Spleen (tissue), 11 donors: Measurements from ENCODE around the gene NGF. TPM values are rescaled to one million over a fixed set of nuclear protein-coding genes. Genes with fewer than 3 reads are reported as not detected.
"Not testable (repeated sequence)": the region's sequence is repeated elsewhere in the genome, so short reads cannot be mapped to it uniquely, and the experiment has no call there.

Source experiments
- DNase-seq: peaks from one replicate; pipeline ENCODE4 v3.0.0-alpha.2; 2020
- H3K27ac ChIP-seq, 8 donors: fragments of 200-600 bp; sonication (generic) in 7 of 8; 1 replicate in 4 of 8; 2 replicates in 4 of 8; pipeline versions ENCODE4 v1.5.0 to v1.8.0; 2016 to 2021; ENCODE audit warnings: inconsistent platforms in 4 of 8, mild to moderate bottlenecking in 4 of 8, moderate library complexity in 1 of 8
- H3K27me3 ChIP-seq, 7 donors: fragments of 200-600 bp; sonication (generic) in 6 of 7; replicated peaks in 1 of 7; 1 replicate in 4 of 7; 2 replicates in 3 of 7; pipeline versions ENCODE4 v1.5.0 to v1.8.0; 2016 to 2021; ENCODE audit warnings: inconsistent platforms in 3 of 7, mild to moderate bottlenecking in 1 of 7
- H3K36me3 ChIP-seq, 6 donors: fragments of 200-600 bp; sonication (generic) in 5 of 6; 1 replicate in 4 of 6; 2 replicates in 2 of 6; pipeline versions ENCODE4 v1.5.0 to v1.8.0; 2016 to 2021; ENCODE audit warnings: inconsistent platforms in 2 of 6
- H3K4me1 ChIP-seq, 6 donors: fragments of 200-600 bp; sonication (generic) in 5 of 6; 1 replicate in 3 of 6; 2 replicates in 3 of 6; pipeline versions ENCODE4 v1.5.0 to v1.8.0; 2016 to 2021; ENCODE audit warnings: inconsistent platforms in 3 of 6
- H3K4me3 ChIP-seq, 8 donors: fragments of 200-600 bp; sonication (generic) in 7 of 8; 1 replicate in 4 of 8; 2 replicates in 4 of 8; pipeline versions ENCODE4 v1.5.0 to v1.8.0; 2016 to 2021; ENCODE audit warnings: inconsistent platforms in 4 of 8, mild to moderate bottlenecking in 4 of 8, moderate library complexity in 2 of 8
- H3K9me3 ChIP-seq, 8 donors: fragments of 200-600 bp; sonication (generic) in 7 of 8; 1 replicate in 4 of 8; 2 replicates in 4 of 8; pipeline versions ENCODE4 v1.5.0 to v1.8.0; 2016 to 2021; ENCODE audit warnings: inconsistent platforms in 4 of 8
- POLR2A ChIP-seq, 3 donors: fragments of 450-650 bp; IDR thresholded peaks; one replicate each; pipeline ENCODE4 v1.5.1; 2017; ENCODE audit warnings: antibody characterized with exemption in 3 of 3, mild to moderate bottlenecking in 1 of 3
- POLR2AphosphoS5 ChIP-seq, 3 donors: sonication (generic); formaldehyde crosslinking; IDR thresholded peaks; one replicate each; pipeline ENCODE4 v1.5.1; 2017; ENCODE audit warnings: antibody characterized with exemption in 3 of 3
- WGBS, 5 donors: extraction: QIAGEN DNeasy Blood & Tissue Kit in 3 of 5; methylation state at CpG; one replicate each; pipeline versions ENCODE4 v1.1.5 to v1.1.7; 2013 to 2018; 5-methylcytosine and 5-hydroxymethylcytosine counted together
- intact Hi-C: fragments of 100-400 bp; cut with DNase I; formaldehyde crosslinking; loops from one replicate; pipeline ENCODE4 v1.15.0; 2023; ENCODE audit warnings: low total_unique reads
- polyA plus RNA-seq, 3 donors: library from polyadenylated mRNA; stranded (reverse); fragments of 200-250 nt; gene quantifications; one replicate each; pipeline ENCODE4 v1.2.1, GENCODE V29; 2013
- total RNA-seq, 7 donors: library from RNA; depleted of rRNA in 3 of 7; stranded (reverse); fragments of >200 nt in 3 of 7; fragmentation: NEBNext Ultra II Directional in 4 of 7; extraction: Animal tissue kit (Norgen Biotek cat#: 25700) in 4 of 7; gene quantifications; one replicate each; pipeline versions ENCODE4 v1.1.0 to v1.2.1, GENCODE V29; 2016 to 2021
- TF ChIP-seq, protein P1 (sequence below), 11 experiments: fragments of 200-600 bp in 7 of 11; fragments of 450-650 bp in 4 of 11; sonication (generic) in 4 of 11; IDR thresholded peaks in 8 of 11; conservative IDR thresholded peaks in 3 of 11; 1 replicate in 7 of 11; 2 replicates in 4 of 11; pipeline versions ENCODE4 v1.4.0 to v1.8.0; 2016 to 2021; ENCODE audit warnings: antibody characterized with exemption in 11 of 11, inconsistent platforms in 4 of 11, mild to moderate bottlenecking in 1 of 11
- donor health status: healthy with polysubstance abuse.
- donor health status: DM: no; HTN: no; CAD: no; lungs with moderate emphysema.
- donor health status: DM: no; HTN: no; CAD: no.
- donor health status: Bipolar disorder and iron deficiency.
- donor health status: healthy.
- donor health status: DM: no; HTN: no; CAD: no.
- donor health status: DM: yes; HTN: yes; CAD: no.

Gene NGF
- total and polyA plus RNA-seq, 10 donors, result 0.34 to 4.6 (median 2.0) TPM

GRCh38 chr1:115311474-115311989, 26.5 kb downstream of the NGF start:
- Histone ChIP-seq H3K27me3 (no peaks in the 10 kb centered on the region), H3K9me3 (peaks cover 0 to 3% (median 0%) of the 10 kb centered on the region in 8 donors), H3K4me3 (no peak overlapping the region), H3K4me1 (peaks cover 0 to 3% (median 0%) of the 10 kb centered on the region in 6 donors), H3K36me3 (no peaks in the 10 kb centered on the region), H3K27ac (no peak overlapping the region)
- WGBS, 5 donors, result 75 to 95% (median 88%) methylated on average over 1 of the region's 1 CpG
- intact Hi-C loops, result no loop called here
- TF ChIP-seq POLR2AphosphoS5 (IDR thresholded peaks at IDR 0.05) (no peak), POLR2A (IDR thresholded peaks at IDR 0.05) (no peak)
- TF ChIP-seq, protein P1, sequence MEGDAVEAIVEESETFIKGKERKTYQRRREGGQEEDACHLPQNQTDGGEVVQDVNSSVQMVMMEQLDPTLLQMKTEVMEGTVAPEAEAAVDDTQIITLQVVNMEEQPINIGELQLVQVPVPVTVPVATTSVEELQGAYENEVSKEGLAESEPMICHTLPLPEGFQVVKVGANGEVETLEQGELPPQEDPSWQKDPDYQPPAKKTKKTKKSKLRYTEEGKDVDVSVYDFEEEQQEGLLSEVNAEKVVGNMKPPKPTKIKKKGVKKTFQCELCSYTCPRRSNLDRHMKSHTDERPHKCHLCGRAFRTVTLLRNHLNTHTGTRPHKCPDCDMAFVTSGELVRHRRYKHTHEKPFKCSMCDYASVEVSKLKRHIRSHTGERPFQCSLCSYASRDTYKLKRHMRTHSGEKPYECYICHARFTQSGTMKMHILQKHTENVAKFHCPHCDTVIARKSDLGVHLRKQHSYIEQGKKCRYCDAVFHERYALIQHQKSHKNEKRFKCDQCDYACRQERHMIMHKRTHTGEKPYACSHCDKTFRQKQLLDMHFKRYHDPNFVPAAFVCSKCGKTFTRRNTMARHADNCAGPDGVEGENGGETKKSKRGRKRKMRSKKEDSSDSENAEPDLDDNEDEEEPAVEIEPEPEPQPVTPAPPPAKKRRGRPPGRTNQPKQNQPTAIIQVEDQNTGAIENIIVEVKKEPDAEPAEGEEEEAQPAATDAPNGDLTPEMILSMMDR (IDR thresholded peaks at IDR 0.05 in 8 of 11, conservative IDR thresholded peaks at IDR 0.05 in 3 of 11), result no peak
- DNase-seq, result no peak

- no peaks in the 10 kb centered on the region for H3K36me3 ChIP-seq
- TF ChIP-seq POLR2A (IDR thresholded peaks at IDR 0.05) (no peak), POLR2AphosphoS5 (IDR thresholded peaks at IDR 0.05) (no peak)
- TF ChIP-seq, protein P1 (IDR thresholded peaks at IDR 0.05 in 8 of 11, conservative IDR thresholded peaks at IDR 0.05 in 3 of 11), result no peak
- no peak overlapping the region for H3K27ac ChIP-seq
- H3K27me3 ChIP-seq, result no peaks in the 10 kb centered on the region
- DNase-seq, result no peak
- intact Hi-C loops, result no loop called here
- 75 to 91% (median 81%) methylated on average over 2 of the region's 2 CpGs for WGBS, 5 donors
- no peak overlapping the region for H3K4me3 ChIP-seq
- H3K9me3 ChIP-seq, result peaks cover 0 to 3% (median 0%) of the 10 kb centered on the region in 8 donors
- peaks cover 0 to 3% (median 0%) of the 10 kb centered on the region in 6 donors for H3K4me1 ChIP-seq
These were observed 27.2 kb downstream of the NGF start for GRCh38 chr1:115310581-115311473.

GRCh38 chr1:115309504-115309903, 28.5 kb downstream of the NGF start:
- H3K27me3 ChIP-seq, DNase-seq, H3K27ac ChIP-seq, H3K4me1 ChIP-seq, H3K36me3 ChIP-seq, intact Hi-C loops, H3K9me3 ChIP-seq, H3K4me3 ChIP-seq: not testable (repeated sequence)

- WGBS, 5 donors, result 74 to 81% (median 78%) methylated on average over 1 of the region's 1 CpG
- Histone ChIP-seq H3K36me3 (no peaks in the 10 kb centered on the region), H3K4me3 (no peak overlapping the region), H3K27ac (no peak overlapping the region), H3K27me3 (peaks cover 0 to 6% (median 0%) of the 10 kb centered on the region in 7 donors), H3K9me3 (peaks cover 0 to 3% (median 0%) of the 10 kb centered on the region in 8 donors), H3K4me1 (no peaks in the 10 kb centered on the region)
- intact Hi-C loops, result no loop called here
- no peak for TF ChIP-seq POLR2A (IDR thresholded peaks at IDR 0.05)
- TF ChIP-seq, protein P1 (IDR thresholded peaks at IDR 0.05 in 8 of 11, conservative IDR thresholded peaks at IDR 0.05 in 3 of 11), result no peak
- no peak for TF ChIP-seq POLR2AphosphoS5 (IDR thresholded peaks at IDR 0.05)
- no peak for DNase-seq
These were observed 29.1 kb downstream of the NGF start for GRCh38 chr1:115308969-115309368.
